Measurements from ENCODE around the gene KRTAP4-16.

GRCh38 chr17:41067281-41067680 lies 34.7 kb downstream of the KRTAP4-16 start:
- TF ChIP-seq CTCF (IDR thresholded peaks at IDR 0.05), result no peak
- no peak for TF ChIP-seq POLR2A (IDR thresholded peaks at IDR 0.05)

Data from lower leg skin (tissue), 3 donors.